ENCODE results near the gene CHERP.
A peak's percentile ranks its signal among the peaks of the same experiment; 100 is the strongest.

Gene CHERP

DNA sequence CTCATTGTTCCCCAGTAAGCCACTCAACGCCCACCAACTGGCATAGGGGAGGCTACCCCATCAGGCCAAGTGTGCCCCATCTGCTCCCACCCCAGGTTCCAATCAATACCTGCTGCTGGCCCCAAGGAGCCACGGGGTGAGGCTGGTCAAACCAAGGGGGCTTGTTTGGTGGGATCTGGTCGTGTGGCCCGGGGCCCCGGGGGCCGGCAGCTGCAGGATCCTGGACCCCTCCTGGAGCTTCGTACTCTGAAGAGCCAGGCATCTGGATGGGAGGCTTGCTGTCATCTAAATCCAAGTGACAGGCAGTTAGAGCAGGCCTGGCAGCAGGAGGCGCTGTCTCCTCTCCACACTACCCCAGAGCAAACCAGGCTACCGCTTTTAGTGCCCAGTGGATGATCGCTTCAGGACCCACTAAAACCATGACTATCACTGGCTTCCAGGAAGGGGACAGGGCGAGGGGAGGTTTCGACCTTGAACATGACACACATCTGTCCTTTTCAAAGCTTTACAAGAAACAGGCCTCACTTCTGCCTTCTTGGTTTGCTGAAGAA lies 14.2 kb downstream of the CHERP start:
- DNase-seq (ENCODE audit: low spot score), result peak; percentile 69
- TF ChIP-seq CTCF (IDR thresholded peaks at IDR 0.05; ENCODE audit: extremely low read depth, missing control alignments), result peak; percentile 37

DNA sequence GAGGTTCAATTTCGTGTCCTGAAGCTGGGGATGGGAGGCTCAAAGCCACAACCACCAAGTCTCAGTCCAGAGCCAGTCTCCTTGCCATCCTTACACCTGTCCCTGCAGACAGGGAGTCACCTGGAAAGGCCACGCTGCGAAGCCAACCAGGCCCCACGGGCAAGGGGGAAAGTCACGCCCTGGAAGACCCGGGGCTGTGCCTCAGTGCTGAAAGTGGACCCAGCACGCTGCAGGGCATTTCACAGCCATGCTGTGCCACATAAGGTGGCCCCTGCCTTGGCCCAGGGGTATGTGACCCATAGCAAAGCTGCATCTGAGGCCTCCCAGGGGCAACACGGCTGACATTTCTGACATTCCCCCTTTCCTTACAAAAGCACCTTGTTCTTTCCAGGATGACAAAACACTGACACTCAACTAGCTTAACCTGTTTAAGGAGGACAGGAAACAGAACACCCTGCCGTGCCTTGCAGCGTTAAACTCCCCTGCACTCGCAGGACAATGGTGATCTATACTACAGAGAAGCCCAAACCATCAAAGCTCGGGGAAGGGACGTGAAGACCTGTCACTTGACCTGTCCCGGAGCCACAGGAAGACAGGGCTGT lies 14.8 kb downstream of the CHERP start:
- TF ChIP-seq CTCF (IDR thresholded peaks at IDR 0.05; ENCODE audit: extremely low read depth, missing control alignments), result no peak
- no peak for DNase-seq (ENCODE audit: low spot score)

DNA sequence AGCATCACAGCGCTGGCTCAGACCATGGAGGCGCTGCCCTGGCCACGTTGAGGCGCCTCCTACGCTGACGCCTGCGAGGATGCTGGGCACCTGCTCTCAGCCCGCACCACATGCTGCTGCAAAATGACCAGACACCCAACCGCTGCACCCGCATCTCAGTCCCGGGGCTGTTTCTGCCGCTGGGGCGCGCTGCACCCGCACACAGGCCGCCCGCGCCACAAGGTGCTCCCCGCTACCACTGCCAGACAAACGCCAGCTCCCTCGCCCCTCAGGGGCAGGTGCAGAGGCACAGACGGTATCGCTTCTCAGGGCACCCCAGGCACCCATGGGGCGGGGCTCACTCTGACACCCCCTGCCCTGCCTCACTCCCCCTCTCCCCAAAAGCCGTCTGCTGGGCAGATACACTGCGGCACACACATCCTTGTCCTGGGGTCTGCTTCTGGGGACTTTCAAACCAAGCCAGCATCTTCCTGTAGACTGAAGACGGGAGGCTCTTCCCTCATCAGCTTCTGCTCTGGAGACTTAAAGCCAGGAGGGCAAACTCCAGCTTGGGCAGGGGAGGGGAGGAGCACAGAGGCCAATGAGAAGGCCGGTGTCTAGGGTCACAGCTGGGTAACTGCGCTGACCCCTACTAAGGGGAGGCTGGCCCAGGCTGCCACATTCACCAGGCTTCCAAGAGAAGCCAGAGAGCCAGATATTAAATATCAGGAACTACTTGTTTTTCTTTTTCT lies 16.3 kb downstream of the CHERP start:
- DNase-seq (ENCODE audit: low spot score), result no peak
- TF ChIP-seq CTCF (IDR thresholded peaks at IDR 0.05; ENCODE audit: extremely low read depth, missing control alignments), result no peak

DNA sequence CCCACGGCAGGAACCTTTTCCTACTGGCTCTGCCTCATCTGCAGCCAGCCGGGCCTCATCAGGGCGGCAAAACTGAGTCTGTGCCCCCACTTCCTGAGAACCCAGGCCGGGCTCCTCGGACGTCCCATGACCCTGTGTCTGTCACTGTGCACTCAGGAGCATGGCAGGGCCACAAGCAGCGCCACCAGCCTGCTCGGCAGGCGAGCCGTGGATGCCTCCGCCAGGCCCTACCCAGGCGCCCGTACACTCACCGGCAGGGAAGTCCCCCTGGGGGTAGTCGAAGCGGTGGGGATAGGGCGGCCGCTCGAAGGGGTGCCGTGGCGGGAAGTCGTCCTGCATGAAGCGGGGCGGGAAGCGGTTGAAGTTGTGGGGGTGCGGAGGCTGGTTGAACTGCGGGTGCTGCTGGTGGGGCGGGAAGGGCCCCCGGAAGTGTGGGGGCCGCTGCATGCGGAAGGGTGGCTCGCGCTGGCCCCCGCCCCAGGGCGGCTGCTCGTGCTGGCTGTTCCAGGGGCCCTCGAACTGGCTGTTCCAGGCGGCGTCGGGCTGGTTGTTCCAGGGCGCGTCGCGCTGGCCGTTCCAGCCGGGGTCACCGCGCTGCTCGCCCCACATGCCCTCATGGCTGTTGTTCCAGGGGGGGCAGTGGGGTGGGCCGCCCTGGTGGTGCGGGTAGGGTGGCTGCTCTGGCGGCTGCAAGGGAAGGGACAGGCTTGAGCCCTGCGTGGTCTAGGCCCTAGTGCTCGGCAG lies 17.1 kb downstream of the CHERP start:
- DNase-seq (ENCODE audit: low spot score), result no peak
- TF ChIP-seq CTCF (IDR thresholded peaks at IDR 0.05; ENCODE audit: extremely low read depth, missing control alignments), result no peak

DNA sequence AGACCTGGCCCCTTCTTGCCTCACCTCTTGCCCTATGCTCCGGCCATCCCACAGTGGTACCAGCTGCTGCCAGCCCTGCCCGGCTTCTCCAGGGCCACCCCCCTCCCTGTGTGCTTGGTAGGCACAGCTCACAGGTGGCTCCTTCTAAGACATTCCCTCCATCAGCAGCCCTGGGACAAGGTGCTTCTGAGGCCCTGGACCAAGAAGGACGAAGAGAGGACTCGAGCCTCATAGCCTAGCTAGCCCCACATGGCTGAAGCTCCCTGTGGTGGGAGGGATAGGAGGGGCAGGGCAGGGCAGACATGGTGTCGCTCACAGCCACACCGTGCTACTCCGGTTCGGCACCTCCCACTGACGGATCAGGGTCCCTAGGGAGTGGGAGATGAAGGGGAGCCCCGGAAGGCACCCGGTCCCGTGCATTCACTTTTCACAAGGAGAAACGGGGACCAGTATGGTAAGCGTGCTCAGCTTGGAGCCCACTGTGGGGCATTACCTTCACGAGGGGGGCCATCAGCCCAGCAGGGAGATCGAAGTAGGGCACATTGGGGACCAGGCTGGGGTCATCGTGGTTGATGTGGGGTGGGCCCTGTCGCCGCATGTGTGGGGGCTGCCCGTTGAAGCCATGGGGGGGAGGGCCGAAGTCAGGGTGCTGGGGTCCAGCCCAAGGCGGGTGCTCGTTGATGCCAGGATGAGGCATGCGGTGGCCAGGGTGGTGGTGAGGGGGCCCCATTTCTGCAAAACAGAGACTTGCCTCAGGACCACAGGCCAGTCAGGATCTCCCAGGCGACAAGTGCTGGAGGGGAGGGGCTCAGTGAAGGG lies 19.5 kb downstream of the CHERP start:
- no peak for TF ChIP-seq CTCF (IDR thresholded peaks at IDR 0.05; ENCODE audit: extremely low read depth, missing control alignments)
- DNase-seq (ENCODE audit: low spot score), result no peak

- no peak for DNase-seq (ENCODE audit: low spot score)
- no peak for TF ChIP-seq CTCF (IDR thresholded peaks at IDR 0.05; ENCODE audit: extremely low read depth, missing control alignments)
Observed at GRCh38 chr19:16521715-16522289, 20.4 kb downstream of the CHERP start.
